NCI-H2227 treated with DMSO at 0.1 percent for 48 hours (cell line): Measurements from ENCODE around the gene MYG1.

Experiments
- DNase-seq: peaks from one replicate; lab custom pipeline; 2025; lab: John Stamatoyannopoulos, UW

MYG1 gene, protein sequence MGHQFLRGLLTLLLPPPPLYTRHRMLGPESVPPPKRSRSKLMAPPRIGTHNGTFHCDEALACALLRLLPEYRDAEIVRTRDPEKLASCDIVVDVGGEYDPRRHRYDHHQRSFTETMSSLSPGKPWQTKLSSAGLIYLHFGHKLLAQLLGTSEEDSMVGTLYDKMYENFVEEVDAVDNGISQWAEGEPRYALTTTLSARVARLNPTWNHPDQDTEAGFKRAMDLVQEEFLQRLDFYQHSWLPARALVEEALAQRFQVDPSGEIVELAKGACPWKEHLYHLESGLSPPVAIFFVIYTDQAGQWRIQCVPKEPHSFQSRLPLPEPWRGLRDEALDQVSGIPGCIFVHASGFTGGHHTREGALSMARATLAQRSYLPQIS

GRCh38 chr12:53299454-53300180 is at the start of gene MYG1:
TSS of gene MYG1 (plus strand) at chr12:53299695. CDS start at chr12:53299738, 43 bp downstream.
- peak; percentile 85 for DNase-seq

GRCh38 chr12:53251477-53252348 is 47.8 kb upstream of the MYG1 start:
- DNase-seq: peak; percentile 42

GRCh38 chr12:53252349-53252916 is 47.1 kb upstream of the MYG1 start:
- no peak for DNase-seq

DNA sequence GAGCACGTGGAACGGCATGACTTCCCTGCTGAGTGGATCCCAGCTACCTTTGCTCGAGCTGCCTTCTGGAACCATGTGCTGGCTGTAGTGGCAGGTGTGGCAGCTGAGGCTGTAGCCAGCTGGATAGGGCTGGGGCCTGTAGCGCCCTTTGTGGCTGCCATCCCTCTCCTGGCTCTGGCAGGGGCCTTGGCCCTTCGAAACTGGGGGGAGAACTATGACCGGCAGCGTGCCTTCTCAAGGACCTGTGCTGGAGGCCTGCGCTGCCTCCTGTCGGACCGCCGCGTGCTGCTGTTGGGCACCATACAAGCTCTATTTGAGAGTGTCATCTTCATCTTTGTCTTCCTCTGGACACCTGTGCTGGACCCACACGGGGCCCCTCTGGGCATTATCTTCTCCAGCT is 46.2 kb upstream of the MYG1 start:
- no peak for DNase-seq

- no peak for DNase-seq
These were observed 44.5 kb upstream of the MYG1 start for GRCh38 chr12:53254816-53255545.

DNA sequence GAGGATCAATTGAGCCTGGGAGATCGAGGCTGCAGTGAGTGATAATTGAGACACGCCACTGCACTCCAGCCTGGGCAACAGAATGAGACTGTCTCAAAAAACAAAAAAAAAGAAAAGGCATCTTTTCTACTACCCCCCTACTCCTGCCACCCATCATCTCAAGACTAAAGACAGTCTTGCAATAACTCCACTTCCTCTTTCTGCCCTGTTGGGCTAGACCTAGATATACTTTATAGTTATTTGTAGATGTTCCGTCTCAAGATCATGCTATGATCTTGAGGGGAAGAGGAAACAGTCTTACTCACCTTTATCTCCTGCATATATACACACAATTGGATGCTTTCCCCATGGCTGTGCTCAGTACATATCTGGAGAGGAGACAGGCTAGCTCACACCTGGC is 43.5 kb upstream of the MYG1 start:
- DNase-seq: no peak

GRCh38 chr12:53258541-53259539 is 40.7 kb upstream of the MYG1 start:
- no peak for DNase-seq

DNA sequence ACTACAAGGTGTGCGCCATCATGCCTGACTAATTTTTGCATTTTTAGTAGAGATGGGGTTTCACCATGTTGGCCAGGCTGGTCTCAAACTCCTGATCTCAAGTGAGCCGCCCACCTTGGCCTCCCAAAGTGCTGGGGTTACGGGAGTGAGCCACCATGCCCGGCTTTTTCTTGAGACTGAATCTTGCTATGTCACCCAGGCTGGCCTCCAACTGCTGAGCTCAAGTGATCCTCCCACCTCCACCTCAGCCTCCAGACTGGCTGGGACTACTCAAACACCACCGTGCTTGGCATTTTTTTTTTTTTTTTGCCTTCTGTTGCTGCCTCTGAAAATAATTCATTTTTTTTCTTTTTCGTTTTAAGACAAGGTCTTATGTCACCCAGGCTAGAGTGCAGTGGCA is 39.6 kb upstream of the MYG1 start:
- no peak for DNase-seq

DNA sequence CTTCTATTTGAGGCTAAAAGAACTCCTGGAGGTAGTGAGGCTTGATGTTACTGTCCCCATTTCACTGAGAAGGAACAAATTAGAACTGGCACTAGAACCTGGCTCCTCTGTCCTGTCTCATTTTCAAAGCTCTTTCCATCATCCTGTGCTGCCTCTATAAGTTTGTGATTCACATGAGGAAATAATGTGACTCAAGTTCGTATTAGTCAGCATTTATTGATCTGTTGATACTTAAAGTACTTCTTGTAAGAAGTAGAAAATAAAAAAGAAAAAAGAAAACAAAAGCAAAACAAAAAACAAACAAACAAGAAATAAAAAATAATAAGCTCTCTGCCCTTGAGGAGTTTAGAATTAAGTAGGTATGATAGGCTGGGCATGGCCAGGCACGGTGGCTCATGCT is 33.7 kb upstream of the MYG1 start:
- DNase-seq: no peak

GRCh38 chr12:53267306-53267998 is 32.0 kb upstream of the MYG1 start:
- DNase-seq: no peak

DNA sequence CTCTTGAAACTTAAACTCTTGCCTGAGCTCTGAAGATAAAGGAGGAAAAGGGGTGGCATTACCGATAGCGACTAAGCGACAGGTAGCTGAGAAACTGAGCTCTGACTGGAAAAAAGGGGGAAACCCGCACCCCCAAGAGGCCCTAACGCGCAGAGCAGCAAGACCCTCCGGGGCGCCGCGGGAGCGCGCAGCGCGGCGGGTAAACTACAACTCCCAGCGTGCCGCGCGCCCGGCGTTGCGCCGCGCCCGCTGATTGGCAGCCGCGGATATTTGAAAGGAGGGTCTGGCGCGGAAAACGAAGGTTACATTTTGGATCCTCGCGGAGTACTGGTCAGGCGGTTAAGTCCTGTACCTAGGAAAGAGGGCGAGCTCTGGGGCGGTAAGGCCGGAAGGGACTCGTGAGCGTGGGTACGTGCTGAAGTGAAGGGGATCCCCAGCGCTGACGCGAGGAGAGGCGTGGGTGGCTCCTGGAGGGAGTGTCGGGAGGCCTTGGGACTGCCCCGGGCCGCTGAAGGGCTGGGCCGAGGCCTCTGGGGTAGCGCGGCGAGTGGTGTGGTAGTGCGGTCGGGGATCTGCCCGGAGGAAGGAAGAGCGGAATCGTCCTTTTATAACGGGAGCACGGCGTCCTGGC is 31.4 kb upstream of the MYG1 start, which contains the start of gene ESPL1:
Gene ESPL1, plus strand, starts transcription at position 301 of the 631 bp plus-strand sequence. CDS start 468 bp downstream, outside the sequence.
- peak; percentile 72 for DNase-seq

- no peak for DNase-seq
These were observed 30.6 kb upstream of the MYG1 start for GRCh38 chr12:53268630-53269562.

DNA sequence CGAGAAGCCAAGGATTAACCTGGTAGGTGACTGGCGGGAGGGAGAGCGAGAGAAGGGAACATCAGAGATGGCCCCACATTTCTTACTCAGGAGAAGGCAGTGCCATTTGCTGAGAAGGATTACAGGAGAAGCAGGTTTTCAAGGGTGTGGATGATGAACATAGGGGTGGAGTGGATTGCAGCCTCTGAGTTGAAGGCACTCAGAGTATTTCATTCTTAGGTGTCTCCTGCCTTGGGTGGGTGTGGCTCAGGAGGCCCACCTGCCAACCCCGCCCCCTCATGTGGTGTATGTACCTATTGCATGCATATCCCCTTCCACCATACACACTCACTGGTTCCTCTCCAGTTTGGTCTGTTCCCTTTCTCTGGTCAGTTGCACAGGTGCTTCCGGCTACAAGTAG is 25.1 kb upstream of the MYG1 start:
- no peak for DNase-seq

GRCh38 chr12:53276511-53276910 is 23.0 kb upstream of the MYG1 start:
- DNase-seq: no peak

- DNase-seq: no peak
These were observed 21.5 kb upstream of the MYG1 start for GRCh38 chr12:53277981-53278380.

DNA sequence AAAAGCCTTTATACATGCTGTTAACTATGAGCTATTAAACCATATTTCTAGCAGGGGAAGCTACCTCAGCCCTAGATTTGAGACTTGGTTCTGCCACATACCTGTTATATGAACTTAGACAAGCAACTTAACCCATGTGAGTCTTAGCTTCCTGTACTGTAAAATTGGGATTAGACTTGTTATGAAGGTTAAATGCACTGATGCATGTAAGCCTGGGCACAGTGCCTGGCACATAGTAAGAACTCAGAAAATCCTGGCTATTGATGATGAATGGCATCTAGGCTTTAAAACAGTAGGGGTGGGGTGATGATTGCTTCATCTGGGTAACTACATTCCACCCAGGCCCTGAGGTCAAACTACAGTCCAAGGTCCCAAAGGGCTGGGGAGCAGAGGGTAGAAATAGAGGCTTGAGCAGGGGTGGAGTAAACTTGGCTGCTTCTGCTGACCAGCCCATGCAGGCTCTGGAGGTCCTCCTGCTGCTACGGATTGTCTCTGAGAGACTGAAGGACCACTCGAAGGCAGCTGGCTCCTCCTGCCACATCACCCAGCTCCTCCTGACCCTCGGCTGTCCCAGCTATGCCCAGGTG is 20.1 kb upstream of the MYG1 start:
- no peak for DNase-seq

DNA sequence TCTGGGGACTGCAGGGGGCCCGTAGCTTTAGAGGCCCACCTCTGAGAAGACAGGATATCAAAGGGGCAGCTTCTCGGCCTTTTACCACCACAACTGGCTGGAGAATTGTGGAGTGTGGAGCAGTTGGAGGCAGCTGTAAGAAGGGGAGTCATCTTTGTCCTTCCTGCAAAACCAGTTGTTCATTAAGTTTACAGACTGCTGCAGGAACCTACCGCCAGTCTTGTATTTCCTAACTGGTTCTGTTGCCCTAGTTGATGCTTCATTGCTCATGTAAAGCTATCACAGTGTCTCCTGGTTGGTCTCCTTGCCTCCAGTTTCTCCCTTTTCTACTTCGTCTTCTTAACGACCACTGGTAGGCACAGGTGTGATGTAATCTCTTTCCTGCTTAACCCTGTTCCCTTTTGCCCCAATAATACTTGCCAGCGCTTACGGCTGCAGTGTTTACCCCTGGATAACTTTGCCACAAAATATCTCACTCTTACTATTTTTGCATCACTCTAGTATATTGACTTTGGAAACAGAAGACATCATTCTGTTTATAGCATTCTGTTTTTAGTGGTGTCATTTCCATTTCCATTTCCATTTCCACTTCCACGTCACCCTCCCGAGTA is 19.5 kb upstream of the MYG1 start:
- DNase-seq: no peak
